NT2/D1 (cell line): ENCODE results near the gene RPS14.
A peak's percentile ranks its signal among the peaks of the same experiment; 100 is the strongest.
"Not testable (repeated sequence)": the region's sequence is repeated elsewhere in the genome, so short reads cannot be mapped to it uniquely, and the experiment has no call there.

Source experiments
- DNase-seq: peaks from one replicate; pipeline ENCODE4 v3.0.0-alpha.2; 2011; ENCODE audit warnings: low read depth, low spot score
- H3K27me3 ChIP-seq: 2 replicates; pipeline ENCODE4 v1.6.0; 2011; ENCODE audit warnings: mild to moderate bottlenecking; ENCODE audit not compliant: insufficient read length, insufficient read depth
- H3K36me3 ChIP-seq: 2 replicates; pipeline ENCODE4 v1.6.1; 2011; ENCODE audit warnings: mild to moderate bottlenecking, low read length, mixed read lengths; ENCODE audit not compliant: insufficient read depth, insufficient read length
- H3K4me1 ChIP-seq: 2 replicates; pipeline ENCODE4 v1.5.1; 2011; ENCODE audit not compliant: insufficient read depth, insufficient read length
- H3K4me3 ChIP-seq: 2 replicates; pipeline ENCODE4 v1.5.1; 2011; ENCODE audit warnings: low read depth; ENCODE audit not compliant: insufficient read length
- H3K9ac ChIP-seq: 2 replicates; pipeline ENCODE4 v1.6.0; 2011; ENCODE audit warnings: low read depth; ENCODE audit not compliant: insufficient read length
- H3K9me3 ChIP-seq: 2 replicates; pipeline ENCODE4 v1.5.1; 2011; ENCODE audit warnings: mild to moderate bottlenecking, low read length; ENCODE audit not compliant: insufficient read depth
- SUZ12 ChIP-seq: IDR thresholded peaks from 2 replicates; pipeline ENCODE4 v1.6.1; 2011; ENCODE audit not compliant: insufficient read length, insufficient read depth; ENCODE audit errors: extremely low read depth
- YY1 ChIP-seq: IDR thresholded peaks from 2 replicates; pipeline ENCODE4 v1.6.1; 2011; ENCODE audit not compliant: insufficient read length, insufficient read depth
- ZNF274 ChIP-seq: IDR thresholded peaks from 2 replicates; pipeline ENCODE4 v1.6.1; 2011; ENCODE audit warnings: mild to moderate bottlenecking, low read depth, low read length

Gene RPS14

GRCh38 chr5:150436141-150436680 lies 13.3 kb downstream of the RPS14 start:
- Histone ChIP-seq H3K9ac (no peak overlapping the region), H3K27me3 (no peaks in the 10 kb centered on the region), H3K4me3 (no peak overlapping the region), H3K4me1 (peaks cover under 1% of the 10 kb centered on the region), H3K36me3 (no peaks in the 10 kb centered on the region), H3K9me3 (no peaks in the 10 kb centered on the region)
- peak; percentile 81 for DNase-seq
- TF ChIP-seq ZNF274, result no peak
- TF ChIP-seq SUZ12, result no peak
- no peak for TF ChIP-seq YY1

- no peaks in the 10 kb centered on the region for H3K27me3 ChIP-seq
- no peak overlapping the region for H3K4me3 ChIP-seq
- no peak overlapping the region for H3K9ac ChIP-seq
- peaks cover 4% of the 10 kb centered on the region for H3K4me1 ChIP-seq
- no peak for TF ChIP-seq ZNF274
- no peak for TF ChIP-seq SUZ12
- TF ChIP-seq YY1, result no peak
- H3K9me3 ChIP-seq, result no peaks in the 10 kb centered on the region
- no peak for DNase-seq
- H3K36me3 ChIP-seq, result no peaks in the 10 kb centered on the region
These were observed 15.1 kb downstream of the RPS14 start for GRCh38 chr5:150434464-150434863.

- Histone ChIP-seq H3K27me3 (no peaks in the 10 kb centered on the region), H3K9ac (no peak overlapping the region), H3K9me3 (no peaks in the 10 kb centered on the region), H3K4me1 (peaks cover 4% of the 10 kb centered on the region), H3K36me3 (no peaks in the 10 kb centered on the region), H3K4me3 (no peak overlapping the region)
- no peak for DNase-seq
- TF ChIP-seq ZNF274, result no peak
- TF ChIP-seq SUZ12, result no peak
- TF ChIP-seq YY1, result no peak
These were observed 18.0 kb downstream of the RPS14 start for GRCh38 chr5:150431574-150431973.

GRCh38 chr5:150431048-150431447 lies 18.5 kb downstream of the RPS14 start:
- no peak overlapping the region for H3K4me3 ChIP-seq
- H3K27me3 ChIP-seq, result no peaks in the 10 kb centered on the region
- DNase-seq, result no peak
- peaks cover 4% of the 10 kb centered on the region for H3K4me1 ChIP-seq
- H3K9me3 ChIP-seq, result no peaks in the 10 kb centered on the region
- H3K9ac ChIP-seq, result no peak overlapping the region
- TF ChIP-seq ZNF274 (no peak), SUZ12 (no peak), YY1 (no peak)
- H3K36me3 ChIP-seq, result no peaks in the 10 kb centered on the region

GRCh38 chr5:150429410-150429873 lies 20.1 kb downstream of the RPS14 start:
- no peak for DNase-seq
- Histone ChIP-seq H3K36me3 (no peaks in the 10 kb centered on the region), H3K4me1 (peaks cover 4% of the 10 kb centered on the region), H3K27me3 (no peaks in the 10 kb centered on the region), H3K4me3 (no peak overlapping the region), H3K9me3 (no peaks in the 10 kb centered on the region), H3K9ac (no peak overlapping the region)
- TF ChIP-seq YY1 (no peak), ZNF274 (no peak), SUZ12 (no peak)

GRCh38 chr5:150428978-150429377 lies 20.6 kb downstream of the RPS14 start:
- peaks cover 4% of the 10 kb centered on the region for H3K4me1 ChIP-seq
- H3K9ac ChIP-seq, result no peak overlapping the region
- H3K9me3 ChIP-seq, result no peaks in the 10 kb centered on the region
- no peak overlapping the region for H3K4me3 ChIP-seq
- TF ChIP-seq ZNF274 (no peak), YY1 (no peak), SUZ12 (no peak)
- DNase-seq, result no peak
- H3K27me3 ChIP-seq, result no peaks in the 10 kb centered on the region
- H3K36me3 ChIP-seq, result no peaks in the 10 kb centered on the region

GRCh38 chr5:150428106-150428876 lies 21.2 kb downstream of the RPS14 start:
- no peak for DNase-seq
- H3K36me3 ChIP-seq, result no peaks in the 10 kb centered on the region
- no peak overlapping the region for H3K9ac ChIP-seq
- no peaks in the 10 kb centered on the region for H3K27me3 ChIP-seq
- no peak overlapping the region for H3K4me3 ChIP-seq
- TF ChIP-seq ZNF274 (no peak), YY1 (no peak), SUZ12 (no peak)
- H3K4me1 ChIP-seq, result peaks cover 4% of the 10 kb centered on the region
- H3K9me3 ChIP-seq, result no peaks in the 10 kb centered on the region

- H3K4me1 ChIP-seq, H3K4me3 ChIP-seq, H3K27me3 ChIP-seq, DNase-seq, H3K36me3 ChIP-seq, H3K9me3 ChIP-seq, H3K9ac ChIP-seq: not testable (repeated sequence)
These were observed 23.4 kb downstream of the RPS14 start for GRCh38 chr5:150426165-150426564.
